Upper lobe of right lung (tissue), 1 donor: ENCODE data around the gene MON1B. TPM values are rescaled to one million over a fixed set of nuclear protein-coding genes. Genes with fewer than 3 reads are reported as not detected.
"Not testable (repeated sequence)": the region's sequence is repeated elsewhere in the genome, so short reads cannot be mapped to it uniquely, and the experiment has no call there.

ENCODE experiments used
- ATAC-seq: fragments of 200-7000 bp; cut with Tn5 transposase; one replicate; pipeline ENCODE4 v1.9.1; 2020; ENCODE audit warnings: mild to moderate bottlenecking, moderate library complexity
- DNase-seq: peaks from one replicate; pipeline ENCODE4 v3.0.0-alpha.2; 2020
- H3K27ac ChIP-seq: fragments of 200-600 bp; one replicate; pipeline ENCODE4 v1.8.0; 2022
- H3K27me3 ChIP-seq: fragments of 200-600 bp; one replicate; pipeline ENCODE4 v1.8.0; 2022; ENCODE audit warnings: mild to moderate bottlenecking
- H3K36me3 ChIP-seq: fragments of 200-600 bp; one replicate; pipeline ENCODE4 v1.8.0; 2022
- H3K4me1 ChIP-seq: fragments of 200-600 bp; one replicate; pipeline ENCODE4 v1.8.0; 2022
- H3K4me3 ChIP-seq: fragments of 200-600 bp; one replicate; pipeline ENCODE4 v1.8.0; 2022; ENCODE audit warnings: mild to moderate bottlenecking
- H3K9me3 ChIP-seq: fragments of 200-600 bp; one replicate; pipeline ENCODE4 v1.8.0; 2022
- intact Hi-C: fragments of 100-400 bp; cut with DNase I; formaldehyde crosslinking; loops from one replicate; pipeline ENCODE4 v1.11.0; 2022
- total RNA-seq: library from RNA; stranded (reverse); fragmentation: NEBNext Ultra II Directional; extraction: Animal tissue kit (Norgen Biotek cat#: 25700); gene quantifications from one replicate; pipeline ENCODE4 v1.2.1, GENCODE V29; 2021
- TF ChIP-seq, protein P1 (sequence below): fragments of 200-600 bp; IDR thresholded peaks from one replicate; pipeline ENCODE4 v1.8.0; 2022; ENCODE audit warnings: antibody characterized with exemption
- donor health status: DM: no; HTN: yes; CAD: no; lungs with severe emphysema.

The MON1B gene
- total RNA-seq, 1 donor from 2014 or later, result 54.2 TPM

DNA sequence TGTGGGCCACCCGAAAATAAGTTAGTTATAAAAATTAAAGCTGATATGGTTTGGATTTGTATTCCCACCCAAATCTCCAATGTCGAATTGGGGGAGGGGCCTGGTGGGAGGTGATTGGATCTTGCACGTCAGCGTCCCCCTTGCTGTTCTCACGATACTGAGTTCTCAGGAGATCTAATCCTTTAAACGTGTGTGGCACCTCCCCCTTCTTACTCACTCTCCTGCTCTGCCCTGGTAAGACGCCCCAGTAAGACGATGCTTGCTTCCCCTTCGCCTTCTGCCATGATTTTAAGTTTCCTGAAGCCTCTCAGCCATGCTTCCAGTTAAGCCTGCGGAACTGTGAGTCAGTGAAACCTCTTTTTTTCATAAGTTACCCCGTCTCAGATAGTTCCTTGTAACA is 43.6 kb downstream of the MON1B start:
- TF ChIP-seq, protein P1, sequence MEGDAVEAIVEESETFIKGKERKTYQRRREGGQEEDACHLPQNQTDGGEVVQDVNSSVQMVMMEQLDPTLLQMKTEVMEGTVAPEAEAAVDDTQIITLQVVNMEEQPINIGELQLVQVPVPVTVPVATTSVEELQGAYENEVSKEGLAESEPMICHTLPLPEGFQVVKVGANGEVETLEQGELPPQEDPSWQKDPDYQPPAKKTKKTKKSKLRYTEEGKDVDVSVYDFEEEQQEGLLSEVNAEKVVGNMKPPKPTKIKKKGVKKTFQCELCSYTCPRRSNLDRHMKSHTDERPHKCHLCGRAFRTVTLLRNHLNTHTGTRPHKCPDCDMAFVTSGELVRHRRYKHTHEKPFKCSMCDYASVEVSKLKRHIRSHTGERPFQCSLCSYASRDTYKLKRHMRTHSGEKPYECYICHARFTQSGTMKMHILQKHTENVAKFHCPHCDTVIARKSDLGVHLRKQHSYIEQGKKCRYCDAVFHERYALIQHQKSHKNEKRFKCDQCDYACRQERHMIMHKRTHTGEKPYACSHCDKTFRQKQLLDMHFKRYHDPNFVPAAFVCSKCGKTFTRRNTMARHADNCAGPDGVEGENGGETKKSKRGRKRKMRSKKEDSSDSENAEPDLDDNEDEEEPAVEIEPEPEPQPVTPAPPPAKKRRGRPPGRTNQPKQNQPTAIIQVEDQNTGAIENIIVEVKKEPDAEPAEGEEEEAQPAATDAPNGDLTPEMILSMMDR, result no peak
- no peak for ATAC-seq
- Histone ChIP-seq H3K9me3 (no peaks in the 10 kb centered on the region), H3K27ac (no peak overlapping the region), H3K36me3 (no peaks in the 10 kb centered on the region), H3K4me1 (no peaks in the 10 kb centered on the region), H3K4me3 (no peak overlapping the region), H3K27me3 (peaks cover 10% of the 10 kb centered on the region)
- DNase-seq, result no peak
- intact Hi-C loops, result loop anchor here (5.0 kb wide), 1 partner anchor 348 kb away; no protein-coding TSS in a partner anchor

DNA sequence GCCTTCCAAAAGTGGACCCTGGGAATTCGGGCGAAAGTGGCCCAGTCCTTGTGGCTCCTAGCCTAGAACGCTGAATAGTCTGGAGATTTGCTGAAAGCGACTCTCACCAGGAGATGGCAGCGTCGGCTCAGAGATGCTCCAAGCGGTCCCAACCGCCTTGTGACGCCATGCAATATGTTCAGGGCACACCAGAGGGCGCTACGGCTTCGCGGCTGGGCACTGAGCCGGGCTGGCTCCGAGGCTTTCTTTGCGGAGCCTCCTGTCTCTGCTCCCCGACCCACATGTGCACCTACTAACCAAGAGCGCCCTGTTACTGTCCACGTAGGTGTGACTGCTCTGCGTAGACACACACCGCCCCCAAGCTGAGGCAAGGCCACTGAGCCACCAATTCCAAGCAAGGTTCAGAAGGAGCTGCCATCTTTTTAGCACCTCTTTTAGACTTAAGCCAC is 45.1 kb downstream of the MON1B start:
- no peak overlapping the region for H3K27ac ChIP-seq
- TF ChIP-seq, protein P1, result peak; percentile 99
- peaks cover 10% of the 10 kb centered on the region for H3K27me3 ChIP-seq
- no peak overlapping the region for H3K4me3 ChIP-seq
- no peaks in the 10 kb centered on the region for H3K9me3 ChIP-seq
- ATAC-seq, result peak; percentile 100
- intact Hi-C loops, result loop anchor here (5.0 kb wide), 1 partner anchor 346 kb away; no protein-coding TSS in a partner anchor
- DNase-seq, result peak; percentile 91
- no peaks in the 10 kb centered on the region for H3K4me1 ChIP-seq
- H3K36me3 ChIP-seq, result no peaks in the 10 kb centered on the region

DNA sequence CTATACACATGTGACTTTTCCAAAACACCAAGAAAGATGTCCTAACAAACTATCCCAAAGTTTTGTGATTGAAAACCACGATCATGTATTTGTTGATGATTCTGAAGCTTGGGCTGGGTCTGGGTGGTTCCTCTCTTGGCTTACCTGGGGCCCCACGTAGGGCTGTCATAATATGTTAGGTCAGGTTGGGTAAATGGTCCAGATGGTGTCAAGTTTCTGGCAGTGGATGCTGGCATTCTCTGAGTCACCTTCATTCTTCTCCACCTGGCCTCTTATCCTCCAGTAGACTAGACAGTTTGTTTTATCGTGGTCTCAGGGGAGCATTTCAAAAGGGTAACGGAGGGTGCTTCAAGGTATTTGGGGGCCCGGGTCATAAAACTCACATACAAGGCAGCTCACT is 47.6 kb downstream of the MON1B start:
- Histone ChIP-seq H3K4me1 (no peaks in the 10 kb centered on the region), H3K9me3 (no peaks in the 10 kb centered on the region), H3K27me3 (peaks cover 10% of the 10 kb centered on the region), H3K4me3 (no peak overlapping the region), H3K27ac (no peak overlapping the region), H3K36me3 (no peaks in the 10 kb centered on the region)
- no peak for ATAC-seq
- intact Hi-C loops, result loop anchor here (5.0 kb wide), 1 partner anchor 344 kb away; no protein-coding TSS in a partner anchor
- TF ChIP-seq, protein P1, result no peak
- DNase-seq, result no peak

DNA sequence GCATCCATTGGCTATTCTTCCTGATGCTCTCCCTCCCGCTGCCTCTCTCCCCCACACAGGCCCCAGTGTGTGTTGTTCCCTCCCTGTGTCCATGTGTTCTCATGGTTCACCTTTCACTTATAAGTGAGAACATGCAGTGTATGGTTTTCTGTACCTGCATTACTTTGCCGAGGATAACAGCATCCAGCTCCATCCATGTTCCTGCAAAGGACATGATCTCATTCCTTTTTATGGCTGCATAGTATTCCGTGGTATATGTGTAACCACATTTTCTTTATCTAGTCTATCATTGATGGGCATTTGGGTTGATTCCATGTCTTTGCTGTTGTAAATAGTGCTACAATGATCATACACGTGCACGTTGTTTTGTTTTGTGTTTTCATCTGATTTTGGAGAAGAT is 51.5 kb downstream of the MON1B start:
- DNase-seq, ATAC-seq, H3K36me3 ChIP-seq, H3K9me3 ChIP-seq, intact Hi-C loops, H3K27me3 ChIP-seq, H3K4me1 ChIP-seq, H3K4me3 ChIP-seq, H3K27ac ChIP-seq: not testable (repeated sequence)

DNA sequence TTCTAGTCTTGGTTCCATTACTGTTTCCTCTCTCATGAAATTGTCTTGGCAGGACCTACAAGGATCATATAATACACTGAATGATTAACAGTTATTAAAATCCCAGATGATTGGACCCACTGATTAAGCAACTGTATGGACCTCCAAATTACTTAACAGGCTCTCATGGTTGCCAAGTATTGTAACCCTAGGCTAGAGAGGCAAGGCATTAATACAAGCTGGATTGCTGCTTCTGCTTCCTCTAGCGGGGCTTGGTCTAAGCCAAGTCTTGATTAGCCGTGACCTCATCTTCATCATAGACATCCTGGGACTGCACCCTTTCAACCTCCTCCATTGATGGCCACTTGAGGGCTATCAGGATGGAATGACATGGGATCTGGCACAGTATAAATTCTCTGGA is 55.2 kb downstream of the MON1B start:
- H3K27ac ChIP-seq, result no peak overlapping the region
- intact Hi-C loops, result no loop called here
- no peaks in the 10 kb centered on the region for H3K36me3 ChIP-seq
- peak; percentile 64 for ATAC-seq
- no peak for DNase-seq
- H3K4me1 ChIP-seq, result no peaks in the 10 kb centered on the region
- H3K9me3 ChIP-seq, result no peaks in the 10 kb centered on the region
- no peaks in the 10 kb centered on the region for H3K27me3 ChIP-seq
- TF ChIP-seq, protein P1, result no peak
- no peak overlapping the region for H3K4me3 ChIP-seq

DNA sequence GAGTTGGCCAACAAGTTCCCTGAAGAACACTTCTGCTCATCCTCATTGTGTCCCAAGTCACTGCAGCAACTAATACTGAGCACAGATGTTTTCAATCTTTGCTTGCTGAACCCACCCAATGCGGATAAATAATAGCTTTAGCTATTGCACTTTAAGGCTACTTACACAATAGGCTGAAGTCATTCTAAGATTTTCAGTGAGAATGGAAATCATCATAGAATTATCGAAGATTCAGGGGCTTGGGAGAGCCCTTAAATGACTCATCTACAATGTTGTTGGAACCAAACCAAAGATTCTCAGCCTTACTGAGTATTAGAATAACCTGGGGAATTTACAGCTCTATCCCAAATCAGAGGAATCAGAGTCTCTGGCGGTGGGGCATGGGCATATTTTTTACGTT is 59.4 kb downstream of the MON1B start:
- Histone ChIP-seq H3K4me3 (no peak overlapping the region), H3K36me3 (no peaks in the 10 kb centered on the region), H3K4me1 (no peaks in the 10 kb centered on the region), H3K27ac (no peak overlapping the region), H3K9me3 (no peaks in the 10 kb centered on the region), H3K27me3 (no peaks in the 10 kb centered on the region)
- TF ChIP-seq, protein P1, result no peak
- no peak for ATAC-seq
- no peak for DNase-seq
- intact Hi-C loops, result no loop called here

Other genes starting within 250 kb of the MON1B start
- 6.2 TPM for gene SYCE1L, start 8.2 kb downstream of the MON1B start, total RNA-seq
- 0.46 TPM for gene ADAMTS18, start 243.8 kb downstream of the MON1B start, total RNA-seq